ENCODE data around the gene FAM114A1.
A peak's percentile ranks its signal among the peaks of the same experiment; 100 is the strongest.

The FAM114A1 gene

DNA sequence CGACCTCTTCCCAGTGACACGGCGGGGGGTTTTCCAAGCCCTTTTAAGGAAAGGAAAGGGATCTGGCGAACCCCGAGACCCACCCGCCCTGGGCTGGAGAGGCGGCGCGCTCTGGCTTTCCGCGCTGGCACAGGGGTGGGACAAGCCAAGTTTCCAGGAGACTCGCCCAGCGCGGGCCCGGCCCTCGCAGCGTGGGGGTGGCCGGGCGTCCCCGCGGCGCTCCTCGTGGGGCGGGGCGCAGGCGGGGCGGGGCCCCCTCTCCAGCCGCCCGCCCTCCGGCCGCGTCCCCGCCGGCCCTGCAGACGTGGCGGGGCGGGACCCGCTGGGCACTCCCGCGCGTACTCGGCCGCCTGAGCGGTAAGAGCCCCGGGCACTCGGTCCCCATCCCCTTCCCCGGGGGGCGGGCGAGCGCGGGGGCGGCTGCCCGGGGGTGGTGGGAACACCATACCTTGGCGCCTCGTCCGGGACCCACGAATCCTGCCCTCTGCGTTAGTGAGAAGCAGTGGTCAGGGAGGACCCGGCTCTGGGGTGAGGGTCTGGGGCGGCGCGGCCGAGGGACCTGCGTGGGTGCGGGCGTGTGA lies at the start of gene FAM114A1:
Gene FAM114A1 (plus strand): TSS at position 329 of the 581 bp plus-strand sequence. CDS start 10,273 bp downstream, outside the sequence.
- H3K27ac ChIP-seq, result peak within 1 kb of the TSS; percentile 62; the same call in 1 of the 2 replicates
- TF ChIP-seq, protein P1, sequence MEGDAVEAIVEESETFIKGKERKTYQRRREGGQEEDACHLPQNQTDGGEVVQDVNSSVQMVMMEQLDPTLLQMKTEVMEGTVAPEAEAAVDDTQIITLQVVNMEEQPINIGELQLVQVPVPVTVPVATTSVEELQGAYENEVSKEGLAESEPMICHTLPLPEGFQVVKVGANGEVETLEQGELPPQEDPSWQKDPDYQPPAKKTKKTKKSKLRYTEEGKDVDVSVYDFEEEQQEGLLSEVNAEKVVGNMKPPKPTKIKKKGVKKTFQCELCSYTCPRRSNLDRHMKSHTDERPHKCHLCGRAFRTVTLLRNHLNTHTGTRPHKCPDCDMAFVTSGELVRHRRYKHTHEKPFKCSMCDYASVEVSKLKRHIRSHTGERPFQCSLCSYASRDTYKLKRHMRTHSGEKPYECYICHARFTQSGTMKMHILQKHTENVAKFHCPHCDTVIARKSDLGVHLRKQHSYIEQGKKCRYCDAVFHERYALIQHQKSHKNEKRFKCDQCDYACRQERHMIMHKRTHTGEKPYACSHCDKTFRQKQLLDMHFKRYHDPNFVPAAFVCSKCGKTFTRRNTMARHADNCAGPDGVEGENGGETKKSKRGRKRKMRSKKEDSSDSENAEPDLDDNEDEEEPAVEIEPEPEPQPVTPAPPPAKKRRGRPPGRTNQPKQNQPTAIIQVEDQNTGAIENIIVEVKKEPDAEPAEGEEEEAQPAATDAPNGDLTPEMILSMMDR (conservative IDR thresholded peaks at IDR 0.05), result no peak

DNA sequence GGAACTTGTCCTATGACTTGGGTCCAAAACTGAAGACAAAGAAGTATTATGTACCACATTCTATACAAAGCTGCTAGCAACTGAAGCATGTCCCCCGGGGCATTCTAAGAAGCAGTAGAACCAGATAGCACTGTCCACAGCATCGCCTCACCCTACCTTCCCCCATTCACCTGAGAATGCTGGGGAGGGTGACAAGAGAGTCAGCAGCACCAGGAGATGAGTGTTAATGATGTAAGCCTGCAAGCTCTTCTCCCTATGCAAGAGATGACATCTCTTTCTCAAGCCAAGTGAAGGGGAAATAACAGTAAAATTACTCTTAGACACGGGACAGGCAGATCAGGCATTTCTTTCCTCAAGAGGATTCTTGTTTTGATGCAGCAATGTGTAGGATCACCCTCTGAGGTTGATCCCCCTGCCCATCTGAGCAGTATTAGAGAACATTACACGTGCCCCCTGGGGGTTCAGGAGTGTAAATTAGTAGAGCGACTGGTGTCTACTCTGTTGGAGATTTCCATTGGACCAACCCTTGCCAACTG lies 49.1 kb upstream of the FAM114A1 start:
- no peak overlapping the region for H3K27ac ChIP-seq
- TF ChIP-seq, protein P1 (conservative IDR thresholded peaks at IDR 0.05), result no peak

DNA sequence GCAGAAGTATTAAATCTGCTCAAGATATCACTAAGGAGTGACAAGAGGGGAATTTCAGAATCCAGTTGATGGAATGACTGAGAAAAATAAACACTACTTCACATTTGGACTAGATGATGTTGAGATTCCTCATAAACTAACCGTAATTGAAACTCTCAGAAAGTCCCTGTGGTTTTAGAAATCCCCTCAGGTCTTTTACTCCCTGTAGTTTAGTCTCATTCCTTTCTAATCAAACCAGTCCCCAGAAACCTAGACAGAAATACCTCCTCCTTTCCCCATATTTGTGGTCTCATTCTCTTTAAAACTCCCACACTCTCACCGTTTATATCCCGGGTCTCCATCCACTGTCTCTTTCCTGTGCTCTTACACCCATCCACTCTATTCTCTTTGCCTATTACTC lies 48.0 kb upstream of the FAM114A1 start:
- no peak overlapping the region for H3K27ac ChIP-seq
- TF ChIP-seq, protein P1 (conservative IDR thresholded peaks at IDR 0.05), result no peak

DNA sequence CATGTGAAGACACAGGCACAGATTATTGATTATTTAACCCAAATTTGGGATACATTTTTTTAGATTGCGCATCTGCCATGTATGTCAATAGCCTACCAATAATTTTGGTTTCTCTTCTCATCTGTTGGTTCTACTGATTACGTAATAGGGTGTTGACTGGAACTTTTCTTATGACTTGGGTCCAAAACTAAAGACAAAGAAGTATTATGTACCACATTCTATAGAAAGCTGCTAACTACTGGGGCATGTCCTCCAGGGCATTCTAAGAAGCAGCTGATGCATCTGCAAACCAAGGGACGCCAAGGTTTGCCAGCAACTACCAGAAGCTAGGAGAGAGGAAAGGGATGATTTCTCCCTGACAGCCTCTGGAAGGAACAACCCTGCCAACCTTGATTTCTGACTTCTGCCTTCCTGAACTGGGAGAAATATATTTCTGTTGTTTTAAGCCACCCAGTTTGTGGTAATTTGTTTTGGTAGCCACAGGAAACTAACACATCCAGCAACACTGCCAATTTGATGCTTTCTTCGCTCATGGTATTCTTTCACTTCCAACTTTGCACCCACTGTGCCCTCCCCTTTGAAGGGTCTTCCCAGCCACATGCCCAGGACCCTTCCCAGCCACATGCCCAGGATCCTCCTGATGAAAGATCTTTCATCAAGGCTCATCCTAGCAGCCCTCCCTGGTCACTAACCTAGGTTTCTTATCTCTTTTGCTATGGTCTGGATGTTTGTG lies 47.1 kb upstream of the FAM114A1 start:
- no peak overlapping the region for H3K27ac ChIP-seq
- TF ChIP-seq, protein P1 (conservative IDR thresholded peaks at IDR 0.05), result no peak

DNA sequence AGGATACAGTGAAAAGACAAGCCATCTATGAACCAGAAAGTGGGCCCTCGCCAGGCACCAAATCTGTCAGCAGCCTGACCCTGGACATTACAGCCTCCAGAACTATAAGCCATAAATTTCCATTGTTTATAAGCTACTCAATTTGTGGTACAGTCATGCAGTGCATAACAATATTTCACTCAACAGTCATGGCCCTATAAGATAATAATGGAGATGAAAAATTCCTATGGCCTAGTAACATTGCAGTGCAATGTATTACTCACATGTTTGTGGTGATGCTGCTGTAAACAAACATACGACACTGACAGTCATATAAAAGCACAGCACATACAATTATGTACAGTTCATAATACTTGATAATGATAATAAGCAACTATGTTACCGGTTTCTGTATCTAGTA lies 45.9 kb upstream of the FAM114A1 start:
- TF ChIP-seq, protein P1 (conservative IDR thresholded peaks at IDR 0.05), result no peak
- H3K27ac ChIP-seq, result no peak overlapping the region

DNA sequence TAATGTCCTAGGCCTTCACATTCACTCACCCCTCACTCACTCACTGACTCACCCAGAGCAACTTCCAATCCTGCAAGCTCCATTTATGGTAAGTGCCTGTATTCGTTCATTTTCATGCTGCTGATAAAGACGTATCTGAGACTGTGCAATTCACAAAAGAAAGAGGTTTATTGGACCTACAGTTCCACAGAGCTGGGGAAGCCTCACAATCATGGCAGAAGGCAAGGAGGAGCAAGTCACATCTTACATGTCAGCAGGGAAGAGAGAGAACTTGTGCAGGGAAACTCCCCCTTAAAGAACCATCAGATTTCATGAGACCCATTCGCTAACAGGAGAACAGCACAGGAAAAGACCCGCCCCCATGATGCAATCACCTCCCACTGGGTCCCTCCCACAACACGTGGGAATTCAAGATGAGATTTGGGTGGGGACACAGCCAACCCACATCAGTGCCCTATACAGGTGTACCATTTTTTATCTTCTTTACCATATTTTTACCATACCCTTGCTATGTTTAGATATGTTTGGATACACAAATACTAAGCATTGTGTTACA lies 44.8 kb upstream of the FAM114A1 start:
- TF ChIP-seq, protein P1 (conservative IDR thresholded peaks at IDR 0.05), result no peak
- H3K27ac ChIP-seq, result no peak overlapping the region

DNA sequence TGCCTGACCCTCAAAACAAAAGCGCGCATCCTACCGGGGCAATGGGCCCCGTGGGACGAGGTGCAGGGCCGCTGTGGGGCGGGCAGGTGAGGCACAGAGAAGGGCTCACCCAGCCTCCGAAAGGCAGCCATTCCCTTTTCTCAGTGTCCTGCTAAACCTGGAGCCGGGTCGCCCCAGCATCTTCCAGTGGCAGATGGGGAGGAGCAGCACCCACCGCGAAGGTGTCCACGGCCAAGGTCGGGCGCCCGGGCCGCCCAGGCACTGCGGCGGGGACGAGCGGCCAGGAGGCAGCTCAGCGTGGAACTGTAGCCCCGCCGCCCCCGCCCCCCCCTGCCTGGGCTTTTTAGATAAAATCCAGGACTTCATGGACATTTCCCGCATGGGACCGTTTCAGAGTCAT lies 43.8 kb upstream of the FAM114A1 start:
- no peak overlapping the region for H3K27ac ChIP-seq
- TF ChIP-seq, protein P1 (conservative IDR thresholded peaks at IDR 0.05), result no peak

Measured in VCaP (cell line).